ENCODE data around the gene RABAC1. TPM values are rescaled to one million over a fixed set of nuclear protein-coding genes. Genes with fewer than 3 reads are reported as not detected.

Gene RABAC1
- polyA plus RNA-seq, 1 donor from 2014 or later, result 290 TPM

- no peak overlapping the region for H2AFZ ChIP-seq (ENCODE audit: low read depth, low read length)
These were observed 39.0 kb downstream of the RABAC1 start for GRCh38 chr19:41919948-41920712.

GRCh38 chr19:41918653-41919244 lies 40.4 kb downstream of the RABAC1 start:
- no peak for TF ChIP-seq TAF1 (IDR thresholded peaks at IDR 0.05; ENCODE audit: low read depth)
- TF ChIP-seq EP300 (conservative IDR thresholded peaks at IDR 0.05; ENCODE audit: poor library complexity, severe bottlenecking), result no peak
- Histone ChIP-seq H3K79me2 (replicated peaks; ENCODE audit: insufficient read depth, low read length) (no peaks in the 10 kb centered on the region), H3K9me3 (ENCODE audit: low read length) (no peaks in the 10 kb centered on the region), H3K27me3 (ENCODE audit: insufficient read depth, low read depth, low read length) (peaks cover 85% of the 10 kb centered on the region), H3K4me3 (ENCODE audit: low read length) (no peak overlapping the region), H3K9ac (ENCODE audit: low read length) (no peak overlapping the region), H2AFZ (ENCODE audit: low read depth, low read length) (no peak overlapping the region), H3K36me3 (ENCODE audit: insufficient read depth, low read length) (no peaks in the 10 kb centered on the region), H3F3A (ENCODE audit: insufficient read depth, low read length, poor library complexity, severe bottlenecking) (no peaks in the 10 kb centered on the region), H3K27ac (ENCODE audit: low read length) (no peak overlapping the region), H3K4me2 (ENCODE audit: low read length) (no peak overlapping the region), H3K9me2 (ENCODE audit: insufficient read depth, low read length) (no peaks in the 10 kb centered on the region), H4K20me1 (ENCODE audit: insufficient read depth) (no peaks in the 10 kb centered on the region)

More at GRCh38 chr19:41919948-41920712, 39.0 kb downstream of the RABAC1 start:
- H3K27ac ChIP-seq (ENCODE audit: low read length), result no peak overlapping the region
- no peak overlapping the region for H3K9ac ChIP-seq (ENCODE audit: low read length)
- H3K9me2 ChIP-seq (ENCODE audit: insufficient read depth, low read length), result no peaks in the 10 kb centered on the region
- TF ChIP-seq POLR2AphosphoS5 (IDR thresholded peaks at IDR 0.05), result peak; percentile 26
- TF ChIP-seq REST (IDR thresholded peaks at IDR 0.05; ENCODE audit: borderline replicate concordance), result no peak
- no peak overlapping the region for H3K4me2 ChIP-seq (ENCODE audit: low read length)
- H3K4me3 ChIP-seq (ENCODE audit: low read length), result no peak overlapping the region
- peaks cover 84% of the 10 kb centered on the region for H3K27me3 ChIP-seq (ENCODE audit: insufficient read depth, low read depth, low read length)
- no peaks in the 10 kb centered on the region for H3F3A ChIP-seq (ENCODE audit: insufficient read depth, low read length, poor library complexity, severe bottlenecking)
- no peaks in the 10 kb centered on the region for H3K79me2 ChIP-seq (replicated peaks; ENCODE audit: insufficient read depth, low read length)
- H3K9me3 ChIP-seq (ENCODE audit: low read length), result no peaks in the 10 kb centered on the region
- H4K20me1 ChIP-seq (ENCODE audit: insufficient read depth), result no peaks in the 10 kb centered on the region
- H3K36me3 ChIP-seq (ENCODE audit: insufficient read depth, low read length), result no peaks in the 10 kb centered on the region

- Histone ChIP-seq H2AFZ (ENCODE audit: low read depth, low read length) (no peak overlapping the region), H3K27me3 (ENCODE audit: insufficient read depth, low read depth, low read length) (peaks cover 87% of the 10 kb centered on the region), H3F3A (ENCODE audit: insufficient read depth, low read length, poor library complexity, severe bottlenecking) (no peaks in the 10 kb centered on the region), H3K9ac (ENCODE audit: low read length) (no peak overlapping the region), H3K4me2 (ENCODE audit: low read length) (no peak overlapping the region), H3K4me3 (ENCODE audit: low read length) (no peak overlapping the region), H3K27ac (ENCODE audit: low read length) (no peak overlapping the region), H3K79me2 (replicated peaks; ENCODE audit: insufficient read depth, low read length) (no peaks in the 10 kb centered on the region), H3K9me3 (ENCODE audit: low read length) (no peaks in the 10 kb centered on the region), H3K9me2 (ENCODE audit: insufficient read depth, low read length) (no peaks in the 10 kb centered on the region), H3K36me3 (ENCODE audit: insufficient read depth, low read length) (no peaks in the 10 kb centered on the region), H4K20me1 (ENCODE audit: insufficient read depth) (no peaks in the 10 kb centered on the region)
- TF ChIP-seq MXI1 (conservative IDR thresholded peaks at IDR 0.05; ENCODE audit: poor library complexity, severe bottlenecking) (no peak), RAD21 (conservative IDR thresholded peaks at IDR 0.05) (no peak), POLR2AphosphoS5 (IDR thresholded peaks at IDR 0.05) (no peak), EZH2 (IDR thresholded peaks at IDR 0.05; ENCODE audit: borderline replicate concordance, insufficient read depth, low read length, poor library complexity, severe bottlenecking) (no peak), SMC3 (conservative IDR thresholded peaks at IDR 0.05; ENCODE audit: poor library complexity) (no peak), TAF1 (IDR thresholded peaks at IDR 0.05; ENCODE audit: low read depth) (no peak), EP300 (conservative IDR thresholded peaks at IDR 0.05; ENCODE audit: poor library complexity, severe bottlenecking) (no peak), CTCF (IDR thresholded peaks at IDR 0.05; ENCODE audit: poor library complexity, severe bottlenecking) (no peak), REST (IDR thresholded peaks at IDR 0.05; ENCODE audit: borderline replicate concordance) (no peak)
These were observed 41.0 kb downstream of the RABAC1 start for GRCh38 chr19:41918095-41918494.
